GM10266 (cell line): ENCODE measurements around the gene IPMK.

Experiments
- DNase-seq: peaks from one replicate; pipeline ENCODE4 v3.0.0; 2012; ENCODE audit errors: extremely low spot score
- CTCF ChIP-seq: IDR thresholded peaks from 2 replicates; pipeline ENCODE4 v1.5.1; 2012; ENCODE audit warnings: mild to moderate bottlenecking, low read depth; ENCODE audit not compliant: control insufficient read depth, insufficient read depth; ENCODE audit errors: missing control alignments

Gene IPMK

DNA sequence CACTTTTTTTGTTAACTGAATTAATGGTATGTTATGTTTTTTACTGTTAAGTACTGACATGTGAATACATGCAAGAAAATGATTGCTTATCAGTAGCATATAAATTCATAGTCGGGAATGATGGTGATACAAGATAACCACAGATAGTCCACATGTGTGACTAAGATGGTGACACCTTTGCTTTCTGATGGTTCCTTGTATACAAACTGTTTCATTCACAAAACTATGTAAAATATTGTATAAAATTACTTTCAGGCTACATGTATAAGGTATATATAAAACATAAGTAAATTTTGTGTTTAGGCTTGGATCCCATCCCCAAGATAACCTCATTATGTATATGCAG is 11.2 kb upstream of the IPMK start:
- no peak for TF ChIP-seq CTCF
- no peak for DNase-seq

- DNase-seq: no peak
- no peak for TF ChIP-seq CTCF
Measured at GRCh38 chr10:58278274-58278961, 10.7 kb upstream of the IPMK start.

GRCh38 chr10:58275908-58276307 is 8.2 kb upstream of the IPMK start:
- DNase-seq: no peak

GRCh38 chr10:58275261-58275660 is 7.6 kb upstream of the IPMK start:
- no peak for DNase-seq
- TF ChIP-seq CTCF: no peak

More at GRCh38 chr10:58275908-58276307, 8.2 kb upstream of the IPMK start:
- no peak for TF ChIP-seq CTCF

- DNase-seq: no peak
- no peak for TF ChIP-seq CTCF
Measured at GRCh38 chr10:58269782-58270290, 2.1 kb upstream of the IPMK start.

- DNase-seq: peak; percentile 95
- no peak for TF ChIP-seq CTCF
Measured at GRCh38 chr10:58268946-58269781, 1.5 kb upstream of the IPMK start, which contains the start of gene CISD1. TSS of gene CISD1 (plus strand) at chr10:58269162. CDS start at chr10:58269274, 112 bp downstream.
